SU-DHL-6 (cell line): ENCODE measurements around the gene POR.

Experiments used
- EZH2phosphoT487 ChIP-seq: fragments of 200-600 bp; sonication (generic), shearing (Covaris generic); conservative IDR thresholded peaks from 2 replicates; pipeline ENCODE4 v1.6.1; 2018; ENCODE audit warnings: mild to moderate bottlenecking, antibody characterized with exemption, low read length, moderate library complexity, mixed read lengths
- TF ChIP-seq, protein P1 (sequence below): fragments of 200-600 bp; sonication (generic); IDR thresholded peaks from one replicate; pipeline ENCODE4 v1.5.1; 2017; ENCODE audit warnings: antibody characterized with exemption, mild to moderate bottlenecking, low read length, moderate library complexity; ENCODE audit not compliant: insufficient read depth, poor library complexity, severe bottlenecking

DNA sequence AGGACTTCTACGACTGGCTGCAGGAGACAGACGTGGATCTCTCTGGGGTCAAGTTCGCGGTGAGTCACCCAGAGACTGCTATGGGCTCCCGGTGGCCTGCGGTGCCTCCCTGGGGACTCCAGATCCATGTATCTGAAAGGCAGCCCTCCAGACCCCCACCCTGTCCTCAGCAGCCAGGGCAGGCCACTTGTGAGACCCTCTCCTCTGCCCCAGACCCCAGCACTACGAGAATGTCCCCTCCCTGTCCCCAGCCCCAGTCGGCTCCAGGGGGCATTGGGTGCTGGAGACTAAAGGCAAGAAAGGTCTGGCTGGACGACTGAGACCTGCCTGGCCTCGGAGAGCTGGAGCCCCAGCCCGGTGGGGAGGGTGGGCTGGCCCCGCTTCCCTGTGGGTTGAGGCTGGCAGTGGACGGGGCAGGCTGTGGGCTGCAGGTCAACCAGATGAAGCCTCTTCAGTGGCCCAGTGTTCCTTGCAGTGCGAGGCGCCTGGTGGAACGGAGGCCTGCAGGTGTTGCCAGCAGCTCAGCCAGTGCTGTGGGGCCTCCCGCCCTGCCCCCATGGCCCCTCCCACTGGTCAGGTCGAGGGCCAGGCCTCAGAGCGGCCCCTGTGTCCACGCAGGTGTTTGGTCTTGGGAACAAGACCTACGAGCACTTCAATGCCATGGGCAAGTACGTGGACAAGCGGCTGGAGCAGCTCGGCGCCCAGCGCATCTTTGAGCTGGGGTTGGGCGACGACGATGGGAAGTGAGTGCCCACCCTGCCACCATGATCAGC lies 65.7 kb downstream of the POR start:
- TF ChIP-seq, protein P1, sequence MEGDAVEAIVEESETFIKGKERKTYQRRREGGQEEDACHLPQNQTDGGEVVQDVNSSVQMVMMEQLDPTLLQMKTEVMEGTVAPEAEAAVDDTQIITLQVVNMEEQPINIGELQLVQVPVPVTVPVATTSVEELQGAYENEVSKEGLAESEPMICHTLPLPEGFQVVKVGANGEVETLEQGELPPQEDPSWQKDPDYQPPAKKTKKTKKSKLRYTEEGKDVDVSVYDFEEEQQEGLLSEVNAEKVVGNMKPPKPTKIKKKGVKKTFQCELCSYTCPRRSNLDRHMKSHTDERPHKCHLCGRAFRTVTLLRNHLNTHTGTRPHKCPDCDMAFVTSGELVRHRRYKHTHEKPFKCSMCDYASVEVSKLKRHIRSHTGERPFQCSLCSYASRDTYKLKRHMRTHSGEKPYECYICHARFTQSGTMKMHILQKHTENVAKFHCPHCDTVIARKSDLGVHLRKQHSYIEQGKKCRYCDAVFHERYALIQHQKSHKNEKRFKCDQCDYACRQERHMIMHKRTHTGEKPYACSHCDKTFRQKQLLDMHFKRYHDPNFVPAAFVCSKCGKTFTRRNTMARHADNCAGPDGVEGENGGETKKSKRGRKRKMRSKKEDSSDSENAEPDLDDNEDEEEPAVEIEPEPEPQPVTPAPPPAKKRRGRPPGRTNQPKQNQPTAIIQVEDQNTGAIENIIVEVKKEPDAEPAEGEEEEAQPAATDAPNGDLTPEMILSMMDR = no peak
- TF ChIP-seq EZH2phosphoT487 = no peak
